NCI-H1105 (cell line): ENCODE measurements around the gene SEC14L1.

Source experiments
- DNase-seq: peaks from one replicate; lab custom pipeline; 2025; lab: John Stamatoyannopoulos, UW

The SEC14L1 gene

GRCh38 chr17:77191244-77191643 lies 50.5 kb downstream of the SEC14L1 start:
- no peak for DNase-seq

GRCh38 chr17:77193653-77194052 lies 52.9 kb downstream of the SEC14L1 start:
- no peak for DNase-seq

GRCh38 chr17:77194179-77194578 lies 53.4 kb downstream of the SEC14L1 start:
- DNase-seq, result no peak

GRCh38 chr17:77196251-77196650 lies 55.5 kb downstream of the SEC14L1 start:
- DNase-seq, result no peak

- no peak for DNase-seq
Observed at GRCh38 chr17:77197115-77197514, 56.3 kb downstream of the SEC14L1 start.

- no peak for DNase-seq
Observed at GRCh38 chr17:77200711-77201110, 59.9 kb downstream of the SEC14L1 start.

GRCh38 chr17:77203436-77203835 lies 62.7 kb downstream of the SEC14L1 start:
- DNase-seq, result no peak

GRCh38 chr17:77203846-77204245 lies 63.1 kb downstream of the SEC14L1 start:
- no peak for DNase-seq

GRCh38 chr17:77204536-77204935 lies 63.8 kb downstream of the SEC14L1 start:
- no peak for DNase-seq

GRCh38 chr17:77205396-77206125 lies 64.8 kb downstream of the SEC14L1 start:
- DNase-seq, result no peak

GRCh38 chr17:77206158-77206956 lies 65.6 kb downstream of the SEC14L1 start:
- DNase-seq, result no peak

GRCh38 chr17:77207689-77208216 lies 67.0 kb downstream of the SEC14L1 start:
- DNase-seq, result no peak

GRCh38 chr17:77208217-77208808 lies 67.5 kb downstream of the SEC14L1 start:
- no peak for DNase-seq

- no peak for DNase-seq
Observed at GRCh38 chr17:77208856-77209255, 68.1 kb downstream of the SEC14L1 start.

- DNase-seq, result no peak
Observed at GRCh38 chr17:77209330-77209748, 68.6 kb downstream of the SEC14L1 start.

GRCh38 chr17:77210331-77210730 lies 69.6 kb downstream of the SEC14L1 start:
- no peak for DNase-seq

GRCh38 chr17:77210946-77211541 lies 70.3 kb downstream of the SEC14L1 start:
- DNase-seq, result no peak

GRCh38 chr17:77211681-77212080 lies 70.9 kb downstream of the SEC14L1 start:
- no peak for DNase-seq

GRCh38 chr17:77212081-77212832 lies 71.5 kb downstream of the SEC14L1 start:
- no peak for DNase-seq

- DNase-seq, result no peak
Observed at GRCh38 chr17:77212833-77213777, 72.3 kb downstream of the SEC14L1 start.

GRCh38 chr17:77213778-77214132 lies 73.0 kb downstream of the SEC14L1 start:
- no peak for DNase-seq
